Hepatocyte (in vitro differentiated cells): Measurements from ENCODE around the gene GPR18. TPM values are rescaled to one million over a fixed set of nuclear protein-coding genes. Genes with fewer than 3 reads are reported as not detected.

Experiments used
- DNase-seq: peaks from one replicate; pipeline ENCODE4 v3.0.0-alpha.2; 2016; ENCODE audit warnings: low spot score
- H2AFZ ChIP-seq: fragments of 200-600 bp; sonication (generic); 2 replicates; pipeline ENCODE4 v1.6.0; 2016; ENCODE audit warnings: antibody characterized with exemption, mild to moderate bottlenecking
- H3K27ac ChIP-seq: fragments of 200-600 bp; sonication (generic); 2 replicates; pipeline ENCODE4 v1.5.1; 2016; ENCODE audit warnings: mild to moderate bottlenecking
- H3K27me3 ChIP-seq: fragments of 200-600 bp; sonication (generic); 2 replicates; pipeline ENCODE4 v1.6.1; 2016
- H3K36me3 ChIP-seq: fragments of 200-600 bp; sonication (generic); replicated peaks from 2 replicates; pipeline ENCODE4 v1.5.1; 2016; ENCODE audit warnings: low read depth; ENCODE audit not compliant: insufficient read depth
- H3K4me1 ChIP-seq: fragments of 200-600 bp; sonication (generic); 2 replicates; pipeline ENCODE4 v1.5.1; 2016; ENCODE audit warnings: mild to moderate bottlenecking, moderate library complexity; ENCODE audit not compliant: insufficient read depth
- H3K4me2 ChIP-seq: fragments of 200-600 bp; sonication (generic); 2 replicates; pipeline ENCODE4 v1.6.0; 2016
- H3K4me3 ChIP-seq: fragments of 200-600 bp; sonication (generic); 2 replicates; pipeline ENCODE4 v1.5.1; 2016; ENCODE audit warnings: mild to moderate bottlenecking
- H3K79me2 ChIP-seq: fragments of 200-600 bp; sonication (generic); 2 replicates; pipeline ENCODE4 v1.6.0; 2017; ENCODE audit warnings: mild to moderate bottlenecking
- H3K9me2 ChIP-seq: fragments of 200-600 bp; sonication (generic); replicated peaks from 2 replicates; pipeline ENCODE4 v1.6.0; 2017; ENCODE audit warnings: mild to moderate bottlenecking; ENCODE audit not compliant: insufficient read depth
- H3K9me3 ChIP-seq: fragments of 200-600 bp; sonication (generic); 2 replicates; pipeline ENCODE4 v1.5.1; 2016; ENCODE audit warnings: low read depth, mild to moderate bottlenecking
- H4K20me1 ChIP-seq: fragments of 200-600 bp; sonication (generic); 2 replicates; pipeline ENCODE4 v1.6.0; 2016; ENCODE audit warnings: mild to moderate bottlenecking; ENCODE audit not compliant: insufficient read depth, poor library complexity, severe bottlenecking
- EZH2 ChIP-seq: fragments of 200-600 bp; sonication (generic); IDR thresholded peaks from 2 replicates; pipeline ENCODE4 v1.6.1; 2016; ENCODE audit warnings: antibody characterized with exemption, mild to moderate bottlenecking, borderline replicate concordance
- EZH2phosphoT487 ChIP-seq: fragments of 200-600 bp; sonication (generic); IDR thresholded peaks from one replicate; pipeline ENCODE4 v1.6.1; 2018; ENCODE audit warnings: antibody characterized with exemption, mild to moderate bottlenecking, low read depth, moderate library complexity; ENCODE audit not compliant: unreplicated experiment, severe bottlenecking
- WGBS: methylation state at CpG from one replicate; pipeline ENCODE4 v1.1.6; 2016; ENCODE audit warnings: low lambda C conversion rate; ENCODE audit errors: missing lambda C conversion rate; 5-methylcytosine and 5-hydroxymethylcytosine counted together
- polyA plus RNA-seq: library from polyadenylated mRNA; unstranded; fragments of >200 nt; fragmentation: Nextera tagmentation; extraction: Ambion mirVana; gene quantifications from 2 replicates; pipeline ENCODE4 v1.2.1, GENCODE V29; 2016
- total RNA-seq: library from RNA; depleted of rRNA; stranded (reverse); fragments of >200 nt; gene quantifications from 2 replicates; pipeline ENCODE4 v1.2.3, GENCODE V29; 2014
- TF ChIP-seq, protein P1 (sequence below): fragments of 200-600 bp; sonication (generic); IDR thresholded peaks from 2 replicates; pipeline ENCODE4 v1.5.1; 2016; ENCODE audit warnings: antibody characterized with exemption, mild to moderate bottlenecking; ENCODE audit not compliant: poor library complexity

The GPR18 gene
- total and polyA plus RNA-seq, 2 experiments from 2014 or later, result not detected

DNA sequence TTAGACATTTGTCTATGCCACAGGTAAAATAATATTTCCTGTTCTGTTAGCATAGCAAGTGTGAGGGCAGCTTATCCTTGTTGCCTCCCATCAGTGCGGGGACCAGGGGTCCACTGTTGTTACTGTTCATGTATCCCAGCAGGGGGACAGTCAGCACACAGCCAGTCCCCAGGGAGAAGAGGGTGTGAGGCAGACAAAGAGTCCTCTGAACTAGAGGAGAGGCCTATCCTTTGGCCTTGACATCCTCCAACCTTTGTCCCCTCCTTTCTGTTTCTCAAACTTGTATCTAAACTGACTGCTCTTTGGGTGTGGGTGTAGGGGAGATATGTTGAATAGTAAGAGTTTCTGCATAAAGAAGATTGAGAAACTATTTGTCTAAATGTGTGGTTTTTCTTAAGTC lies 2.9 kb upstream of the GPR18 start:
- Histone ChIP-seq H3K27ac (no peak overlapping the region), H3K9me3 (no peaks in the 10 kb centered on the region), H3K9me2 (no peaks in the 10 kb centered on the region), H3K4me2 (no peak overlapping the region), H3K4me3 (no peak overlapping the region), H4K20me1 (no peaks in the 10 kb centered on the region), H3K4me1 (no peaks in the 10 kb centered on the region), H2AFZ (no peak overlapping the region), H3K27me3 (no peaks in the 10 kb centered on the region), H3K79me2 (peaks cover 3% of the 10 kb centered on the region), H3K36me3 (no peaks in the 10 kb centered on the region)
- no peak for DNase-seq
- TF ChIP-seq, protein P1, sequence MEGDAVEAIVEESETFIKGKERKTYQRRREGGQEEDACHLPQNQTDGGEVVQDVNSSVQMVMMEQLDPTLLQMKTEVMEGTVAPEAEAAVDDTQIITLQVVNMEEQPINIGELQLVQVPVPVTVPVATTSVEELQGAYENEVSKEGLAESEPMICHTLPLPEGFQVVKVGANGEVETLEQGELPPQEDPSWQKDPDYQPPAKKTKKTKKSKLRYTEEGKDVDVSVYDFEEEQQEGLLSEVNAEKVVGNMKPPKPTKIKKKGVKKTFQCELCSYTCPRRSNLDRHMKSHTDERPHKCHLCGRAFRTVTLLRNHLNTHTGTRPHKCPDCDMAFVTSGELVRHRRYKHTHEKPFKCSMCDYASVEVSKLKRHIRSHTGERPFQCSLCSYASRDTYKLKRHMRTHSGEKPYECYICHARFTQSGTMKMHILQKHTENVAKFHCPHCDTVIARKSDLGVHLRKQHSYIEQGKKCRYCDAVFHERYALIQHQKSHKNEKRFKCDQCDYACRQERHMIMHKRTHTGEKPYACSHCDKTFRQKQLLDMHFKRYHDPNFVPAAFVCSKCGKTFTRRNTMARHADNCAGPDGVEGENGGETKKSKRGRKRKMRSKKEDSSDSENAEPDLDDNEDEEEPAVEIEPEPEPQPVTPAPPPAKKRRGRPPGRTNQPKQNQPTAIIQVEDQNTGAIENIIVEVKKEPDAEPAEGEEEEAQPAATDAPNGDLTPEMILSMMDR, result no peak
- TF ChIP-seq EZH2phosphoT487, result no peak
- TF ChIP-seq EZH2, result no peak
- WGBS, result 100% methylated on average over 1 of the region's 1 CpG

DNA sequence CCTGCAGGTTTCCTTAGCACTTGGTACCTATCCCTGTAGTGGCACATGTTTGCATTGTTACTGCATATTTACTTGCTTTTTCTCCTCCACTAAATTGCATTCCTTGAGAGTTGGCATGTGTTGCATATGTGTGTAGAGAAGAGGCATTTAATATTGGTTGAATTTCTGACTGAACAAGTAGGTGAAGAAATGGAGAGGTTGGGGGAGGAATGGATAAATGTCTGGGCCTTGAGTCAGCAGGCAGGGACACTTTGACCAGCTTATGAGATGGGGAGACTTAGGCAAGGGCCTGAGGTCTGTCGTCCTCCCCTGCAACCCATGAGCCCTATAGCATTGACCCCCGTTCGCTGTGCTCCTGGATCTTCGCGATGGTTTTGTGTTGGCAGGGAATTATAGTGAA lies 2.0 kb upstream of the GPR18 start:
- Histone ChIP-seq H3K4me3 (no peak overlapping the region), H3K36me3 (no peaks in the 10 kb centered on the region), H3K9me3 (no peaks in the 10 kb centered on the region), H3K27me3 (no peaks in the 10 kb centered on the region), H2AFZ (no peak overlapping the region), H3K4me1 (no peaks in the 10 kb centered on the region), H3K9me2 (no peaks in the 10 kb centered on the region), H3K27ac (no peak overlapping the region), H3K4me2 (no peak overlapping the region), H4K20me1 (no peaks in the 10 kb centered on the region), H3K79me2 (peaks cover 3% of the 10 kb centered on the region)
- TF ChIP-seq EZH2 (no peak), EZH2phosphoT487 (no peak)
- no peak for DNase-seq
- WGBS, result 93% methylated on average over 5 of the region's 5 CpGs

DNA sequence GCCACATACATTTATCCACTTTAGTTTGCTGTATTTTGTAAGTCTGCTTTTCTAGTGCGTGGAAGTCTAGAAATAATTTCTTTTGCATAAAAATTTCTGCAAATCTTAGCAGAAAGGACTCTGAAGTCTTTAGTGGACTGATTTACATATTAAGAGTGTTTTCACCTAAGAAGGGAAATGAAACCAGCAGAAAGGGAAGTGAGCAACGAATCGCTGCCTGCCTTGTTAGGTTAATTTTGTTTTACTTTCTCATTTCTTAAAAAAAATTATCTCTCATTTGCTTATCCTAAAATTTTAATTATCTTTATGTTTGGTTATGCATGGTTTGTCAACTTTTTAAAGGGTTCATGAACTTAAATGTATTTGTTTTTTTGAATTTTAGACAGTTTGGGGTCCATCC lies 767 bp upstream of the GPR18 start:
- no peak overlapping the region for H2AFZ ChIP-seq
- no peak overlapping the region for H3K4me2 ChIP-seq
- H3K4me3 ChIP-seq, result no peak overlapping the region
- no peaks in the 10 kb centered on the region for H4K20me1 ChIP-seq
- H3K36me3 ChIP-seq, result no peaks in the 10 kb centered on the region
- no peaks in the 10 kb centered on the region for H3K9me3 ChIP-seq
- TF ChIP-seq, protein P1, result no peak
- TF ChIP-seq EZH2phosphoT487 (no peak), EZH2 (no peak)
- 97% methylated on average over 3 of the region's 3 CpGs for WGBS
- no peak overlapping the region for H3K27ac ChIP-seq
- DNase-seq, result no peak
- peaks cover 3% of the 10 kb centered on the region for H3K79me2 ChIP-seq
- no peaks in the 10 kb centered on the region for H3K27me3 ChIP-seq
- no peaks in the 10 kb centered on the region for H3K4me1 ChIP-seq
- no peaks in the 10 kb centered on the region for H3K9me2 ChIP-seq

DNA sequence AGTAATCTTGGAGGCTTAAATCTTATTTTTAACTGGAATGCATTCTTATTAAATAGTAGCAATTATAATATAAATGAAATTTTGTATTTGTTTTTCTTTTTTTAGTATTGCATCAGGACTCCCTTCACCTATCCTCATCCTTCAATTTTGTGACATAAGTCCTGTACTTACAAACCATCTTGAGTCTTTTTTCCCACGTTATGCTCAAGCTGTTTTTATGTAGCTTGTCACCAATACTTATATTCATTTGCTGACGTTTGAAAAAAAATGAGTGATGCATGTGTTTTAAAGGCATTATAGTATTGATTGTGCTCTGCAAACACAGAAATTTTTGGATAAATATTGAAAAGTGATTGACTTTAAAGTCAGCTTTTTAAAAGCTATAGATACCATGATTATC lies 888 bp downstream of the GPR18 start:
- Histone ChIP-seq H3K36me3 (no peaks in the 10 kb centered on the region), H3K27me3 (no peaks in the 10 kb centered on the region), H4K20me1 (no peaks in the 10 kb centered on the region), H2AFZ (no peak overlapping the region), H3K9me2 (no peaks in the 10 kb centered on the region), H3K4me3 (no peak overlapping the region), H3K9me3 (no peaks in the 10 kb centered on the region), H3K4me1 (no peaks in the 10 kb centered on the region), H3K4me2 (no peak overlapping the region), H3K27ac (no peak overlapping the region), H3K79me2 (peaks cover 3% of the 10 kb centered on the region)
- WGBS, result 90% methylated on average over 2 of the region's 2 CpGs
- no peak for TF ChIP-seq EZH2phosphoT487
- TF ChIP-seq, protein P1, result no peak
- no peak for TF ChIP-seq EZH2
- DNase-seq, result no peak
